Astrocyte (in vitro differentiated cells and primary cell): ENCODE results near the gene PCGF3. TPM values are rescaled to one million over a fixed set of nuclear protein-coding genes. Genes with fewer than 3 reads are reported as not detected.

Experiments used
- DNase-seq: peaks from one replicate; pipeline ENCODE4 v3.0.0-alpha.2; 2010; ENCODE audit warnings: low read depth
- FAIRE-seq: peaks from 2 replicates; lab custom pipeline; 2011; peaks lifted over from hg19 to GRCh38; lab: Jason Lieb, UNC
- H2AFZ ChIP-seq: 2 replicates; pipeline ENCODE4 v1.6.0; 2012; ENCODE audit warnings: low read depth, low read length, inconsistent platforms
- H3K27ac ChIP-seq: 2 replicates; pipeline ENCODE4 v1.5.1; 2011; ENCODE audit warnings: low read depth, low read length, inconsistent platforms
- H3K27me3 ChIP-seq: 2 replicates; pipeline ENCODE4 v1.6.0; 2011; ENCODE audit warnings: low read length, inconsistent platforms; ENCODE audit not compliant: insufficient read depth
- H3K36me3 ChIP-seq: 2 replicates; pipeline ENCODE4 v1.5.1; 2011; ENCODE audit warnings: low read length, inconsistent platforms; ENCODE audit not compliant: insufficient read depth
- H3K4me1 ChIP-seq: 2 replicates; pipeline ENCODE4 v1.5.1; 2011; ENCODE audit warnings: low read length, inconsistent platforms; ENCODE audit not compliant: insufficient read depth
- H3K4me2 ChIP-seq: 2 replicates; pipeline ENCODE4 v1.6.0; 2012; ENCODE audit warnings: low read length, inconsistent platforms
- H3K4me3 ChIP-seq: 2 replicates; pipeline ENCODE4 v1.5.1; 2011; ENCODE audit warnings: low read depth, mild to moderate bottlenecking, low read length, inconsistent platforms; ENCODE audit not compliant: insufficient read depth
- H3K79me2 ChIP-seq: 2 replicates; pipeline ENCODE4 v1.6.0; 2012; ENCODE audit warnings: mild to moderate bottlenecking, low read length, inconsistent platforms; ENCODE audit not compliant: insufficient read depth
- H3K9ac ChIP-seq: 2 replicates; pipeline ENCODE4 v1.6.0; 2012; ENCODE audit warnings: mild to moderate bottlenecking, low read length, inconsistent platforms
- H3K9me3 ChIP-seq: 2 replicates; pipeline ENCODE4 v1.5.1; 2012; ENCODE audit warnings: low read depth, mild to moderate bottlenecking, low read length, inconsistent platforms; ENCODE audit not compliant: insufficient read depth
- H4K20me1 ChIP-seq: 2 replicates; pipeline ENCODE4 v1.6.0; 2012; ENCODE audit warnings: low read length, inconsistent platforms; ENCODE audit not compliant: insufficient read depth
- H3K27ac Mint-ChIP-seq: one replicate; pipeline ENCODE4 v1.8.0; 2021; ENCODE audit warnings: mild to moderate bottlenecking, mixed read lengths; ENCODE audit not compliant: unreplicated experiment
- H3K27me3 Mint-ChIP-seq: one replicate; pipeline ENCODE4 v1.8.0; 2021; ENCODE audit warnings: low read depth, mixed read lengths; ENCODE audit not compliant: unreplicated experiment
- H3K36me3 Mint-ChIP-seq: one replicate; pipeline ENCODE4 v1.8.0; 2021; ENCODE audit warnings: low read depth, mixed read lengths; ENCODE audit not compliant: unreplicated experiment
- H3K4me1 Mint-ChIP-seq: one replicate; pipeline ENCODE4 v1.8.0; 2021; ENCODE audit warnings: low read depth, mixed read lengths; ENCODE audit not compliant: unreplicated experiment
- H3K4me3 Mint-ChIP-seq: one replicate; pipeline ENCODE4 v1.8.0; 2021; ENCODE audit warnings: mild to moderate bottlenecking, moderate library complexity, mixed read lengths; ENCODE audit not compliant: unreplicated experiment
- H3K9me3 Mint-ChIP-seq: one replicate; pipeline ENCODE4 v1.8.0; 2021; ENCODE audit warnings: mild to moderate bottlenecking, mixed read lengths; ENCODE audit not compliant: unreplicated experiment
- EZH2 ChIP-seq: IDR thresholded peaks from 2 replicates; pipeline ENCODE4 v1.6.1; 2012; ENCODE audit warnings: mild to moderate bottlenecking, low read length, inconsistent platforms; ENCODE audit not compliant: insufficient read depth
- total RNA-seq: library from RNA; stranded (reverse); gene quantifications from 2 replicates; pipeline ENCODE4 v1.2.1, GENCODE V29; 2021
- TF ChIP-seq, protein P1 (sequence below): IDR thresholded peaks from 2 replicates; pipeline ENCODE4 v1.5.1; 2011; ENCODE audit warnings: low read depth, mild to moderate bottlenecking, inconsistent platforms, low read length, moderate library complexity; ENCODE audit not compliant: insufficient read depth

Gene PCGF3
- total RNA-seq, 1 donor from 2014 or later, result 65.7 TPM

- Histone ChIP-seq H3K9ac (no peak overlapping the region), H4K20me1 (peaks cover 6% of the 10 kb centered on the region), H3K4me3 (no peak overlapping the region), H3K4me1 (peaks cover 20% of the 10 kb centered on the region), H3K36me3 (no peaks in the 10 kb centered on the region), H3K9me3 (no peaks in the 10 kb centered on the region), H3K4me2 (no peak overlapping the region), H2AFZ (no peak overlapping the region), H3K79me2 (peaks cover 24% of the 10 kb centered on the region), H3K27ac (no peak overlapping the region), H3K27me3 (no peaks in the 10 kb centered on the region)
- TF ChIP-seq, protein P1, sequence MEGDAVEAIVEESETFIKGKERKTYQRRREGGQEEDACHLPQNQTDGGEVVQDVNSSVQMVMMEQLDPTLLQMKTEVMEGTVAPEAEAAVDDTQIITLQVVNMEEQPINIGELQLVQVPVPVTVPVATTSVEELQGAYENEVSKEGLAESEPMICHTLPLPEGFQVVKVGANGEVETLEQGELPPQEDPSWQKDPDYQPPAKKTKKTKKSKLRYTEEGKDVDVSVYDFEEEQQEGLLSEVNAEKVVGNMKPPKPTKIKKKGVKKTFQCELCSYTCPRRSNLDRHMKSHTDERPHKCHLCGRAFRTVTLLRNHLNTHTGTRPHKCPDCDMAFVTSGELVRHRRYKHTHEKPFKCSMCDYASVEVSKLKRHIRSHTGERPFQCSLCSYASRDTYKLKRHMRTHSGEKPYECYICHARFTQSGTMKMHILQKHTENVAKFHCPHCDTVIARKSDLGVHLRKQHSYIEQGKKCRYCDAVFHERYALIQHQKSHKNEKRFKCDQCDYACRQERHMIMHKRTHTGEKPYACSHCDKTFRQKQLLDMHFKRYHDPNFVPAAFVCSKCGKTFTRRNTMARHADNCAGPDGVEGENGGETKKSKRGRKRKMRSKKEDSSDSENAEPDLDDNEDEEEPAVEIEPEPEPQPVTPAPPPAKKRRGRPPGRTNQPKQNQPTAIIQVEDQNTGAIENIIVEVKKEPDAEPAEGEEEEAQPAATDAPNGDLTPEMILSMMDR, result no peak
- TF ChIP-seq EZH2, result no peak
- Mint-ChIP-seq H3K4me1 (peaks cover 12% of the 10 kb centered on the region), H3K9me3 (no peaks in the 10 kb centered on the region), H3K27me3 (no peaks in the 10 kb centered on the region), H3K27ac (no peak overlapping the region), H3K4me3 (no peak overlapping the region), H3K36me3 (peaks cover 5% of the 10 kb centered on the region)
- no peak for DNase-seq
- FAIRE-seq, result no peak
Observed at GRCh38 chr4:677431-678293, 28.0 kb upstream of the PCGF3 start.

DNA sequence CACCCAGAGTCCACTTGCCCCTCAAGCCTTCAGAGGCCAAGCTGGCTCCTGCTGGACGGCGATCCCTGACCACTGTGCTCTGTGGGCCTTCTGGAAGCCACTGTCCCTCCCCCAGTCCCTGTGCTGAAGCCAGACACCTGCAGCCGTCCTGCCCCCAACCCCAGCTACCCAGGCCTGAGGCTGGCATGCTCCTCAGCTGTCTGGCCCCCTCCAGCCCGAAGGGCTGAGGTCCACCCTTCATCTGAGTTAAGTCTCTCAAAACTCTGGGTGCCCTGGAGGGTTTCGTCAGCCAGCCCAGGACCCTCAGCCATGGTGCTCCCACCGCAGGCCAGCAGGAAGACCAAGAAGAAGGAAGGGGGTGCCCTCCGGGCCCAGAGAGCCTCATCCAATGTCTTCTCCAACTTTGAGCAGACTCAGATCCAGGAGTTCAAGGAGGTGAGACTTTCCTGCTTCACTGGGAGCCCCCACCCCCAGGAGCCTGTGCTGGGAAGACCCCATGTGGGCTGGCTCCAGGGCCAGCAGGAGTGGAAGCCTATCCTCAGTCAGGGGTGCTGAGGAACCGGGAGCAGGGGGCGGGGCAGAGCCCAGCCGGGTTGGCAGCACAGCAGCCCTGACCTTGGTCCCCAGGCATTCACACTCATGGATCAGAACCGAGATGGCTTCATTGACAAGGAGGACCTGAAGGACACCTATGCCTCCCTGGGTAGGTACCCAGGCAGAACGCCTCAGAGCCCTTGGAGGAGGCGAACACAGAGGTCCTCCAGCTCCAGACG is 27.1 kb upstream of the PCGF3 start:
- Histone ChIP-seq H3K9ac (no peak overlapping the region), H3K4me2 (no peak overlapping the region), H4K20me1 (peaks cover under 1% of the 10 kb centered on the region), H3K4me3 (no peak overlapping the region), H3K4me1 (peaks cover 15% of the 10 kb centered on the region), H3K36me3 (no peaks in the 10 kb centered on the region), H3K79me2 (peaks cover 16% of the 10 kb centered on the region), H3K9me3 (no peaks in the 10 kb centered on the region), H2AFZ (no peak overlapping the region), H3K27me3 (no peaks in the 10 kb centered on the region), H3K27ac (no peak overlapping the region)
- H3K9me3 Mint-ChIP-seq, result no peaks in the 10 kb centered on the region
- H3K4me1 Mint-ChIP-seq, result peaks cover 8% of the 10 kb centered on the region
- no peak for TF ChIP-seq EZH2
- TF ChIP-seq, protein P1, result no peak
- H3K4me3 Mint-ChIP-seq, result no peak overlapping the region
- no peak for DNase-seq
- H3K36me3 Mint-ChIP-seq, result no peaks in the 10 kb centered on the region
- H3K27me3 Mint-ChIP-seq, result no peaks in the 10 kb centered on the region
- FAIRE-seq, result no peak
- no peak overlapping the region for H3K27ac Mint-ChIP-seq
